ENCODE data around the gene IKZF2. TPM values are rescaled to one million over a fixed set of nuclear protein-coding genes. Genes with fewer than 3 reads are reported as not detected.
"Not testable (repeated sequence)": the region's sequence is repeated elsewhere in the genome, so short reads cannot be mapped to it uniquely, and the experiment has no call there.

The IKZF2 gene
- total RNA-seq, 1 donor from 2014 or later = 4.0 TPM

- no peaks in the 10 kb centered on the region for H3K9me3 Mint-ChIP-seq (ENCODE audit: unreplicated experiment)
- H3K4me3 Mint-ChIP-seq (ENCODE audit: unreplicated experiment) = no peak overlapping the region
- no peak overlapping the region for H3K27ac Mint-ChIP-seq (ENCODE audit: unreplicated experiment)
- H3K27me3 Mint-ChIP-seq (ENCODE audit: unreplicated experiment) = no peaks in the 10 kb centered on the region
- TF ChIP-seq CTCF (IDR thresholded peaks at IDR 0.05; ENCODE audit: unreplicated experiment) = no peak
- H3K4me1 Mint-ChIP-seq (ENCODE audit: unreplicated experiment) = no peaks in the 10 kb centered on the region
- H3K36me3 Mint-ChIP-seq (ENCODE audit: low read depth, unreplicated experiment) = no peaks in the 10 kb centered on the region
- no peak for DNase-seq (ENCODE audit: low spot score)
Measured at GRCh38 chr2:213036836-213037235, 114.6 kb downstream of the IKZF2 start.

DNA sequence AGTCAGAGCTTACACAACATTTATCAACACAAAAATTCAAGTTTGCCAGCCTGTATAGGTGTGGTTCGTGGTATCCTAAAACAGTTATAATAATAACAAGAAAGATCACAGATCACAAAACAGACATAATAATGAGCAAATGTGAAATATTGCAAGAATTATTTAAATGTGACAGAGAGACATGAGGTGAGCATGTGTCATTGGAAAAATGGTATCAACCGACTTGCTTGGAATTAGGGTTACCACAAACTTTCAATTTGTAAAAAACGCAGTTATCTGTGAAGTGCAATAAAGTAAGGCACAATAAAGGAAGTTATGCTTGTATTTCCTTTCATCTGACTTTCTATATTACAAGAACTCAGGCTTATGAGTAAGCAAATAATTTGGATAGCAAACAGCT is 116.8 kb downstream of the IKZF2 start:
- H3K36me3 Mint-ChIP-seq (ENCODE audit: low read depth, unreplicated experiment) = no peaks in the 10 kb centered on the region
- no peaks in the 10 kb centered on the region for H3K27me3 Mint-ChIP-seq (ENCODE audit: unreplicated experiment)
- no peaks in the 10 kb centered on the region for H3K4me1 Mint-ChIP-seq (ENCODE audit: unreplicated experiment)
- H3K4me3 Mint-ChIP-seq (ENCODE audit: unreplicated experiment) = no peak overlapping the region
- DNase-seq (ENCODE audit: low spot score) = no peak
- H3K9me3 Mint-ChIP-seq (ENCODE audit: unreplicated experiment) = no peaks in the 10 kb centered on the region
- TF ChIP-seq CTCF (IDR thresholded peaks at IDR 0.05; ENCODE audit: unreplicated experiment) = no peak
- no peak overlapping the region for H3K27ac Mint-ChIP-seq (ENCODE audit: unreplicated experiment)

DNA sequence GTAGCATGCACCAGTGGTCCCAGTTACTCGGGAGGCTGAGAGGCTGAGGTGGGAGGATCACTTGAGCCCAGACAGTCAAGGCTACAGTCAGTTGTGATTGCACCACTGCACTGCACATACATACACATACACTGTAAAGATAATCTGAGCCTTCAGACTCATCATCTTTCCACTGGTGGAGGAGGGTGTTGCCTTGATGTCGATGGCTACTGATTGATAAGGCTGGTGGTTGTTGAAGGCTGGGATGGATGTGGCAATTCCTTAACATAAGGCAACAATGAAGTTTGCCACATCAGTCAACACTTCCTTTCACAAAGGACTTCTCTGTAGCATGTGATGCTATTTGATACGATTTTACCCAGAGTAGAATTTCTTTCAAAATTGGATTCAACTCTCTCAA is 118.8 kb downstream of the IKZF2 start:
- no peaks in the 10 kb centered on the region for H3K9me3 Mint-ChIP-seq (ENCODE audit: unreplicated experiment)
- DNase-seq (ENCODE audit: low spot score) = no peak
- H3K27me3 Mint-ChIP-seq (ENCODE audit: unreplicated experiment) = no peaks in the 10 kb centered on the region
- no peak overlapping the region for H3K4me3 Mint-ChIP-seq (ENCODE audit: unreplicated experiment)
- no peaks in the 10 kb centered on the region for H3K4me1 Mint-ChIP-seq (ENCODE audit: unreplicated experiment)
- no peak overlapping the region for H3K27ac Mint-ChIP-seq (ENCODE audit: unreplicated experiment)
- H3K36me3 Mint-ChIP-seq (ENCODE audit: low read depth, unreplicated experiment) = no peaks in the 10 kb centered on the region
- TF ChIP-seq CTCF (IDR thresholded peaks at IDR 0.05; ENCODE audit: unreplicated experiment) = no peak

DNA sequence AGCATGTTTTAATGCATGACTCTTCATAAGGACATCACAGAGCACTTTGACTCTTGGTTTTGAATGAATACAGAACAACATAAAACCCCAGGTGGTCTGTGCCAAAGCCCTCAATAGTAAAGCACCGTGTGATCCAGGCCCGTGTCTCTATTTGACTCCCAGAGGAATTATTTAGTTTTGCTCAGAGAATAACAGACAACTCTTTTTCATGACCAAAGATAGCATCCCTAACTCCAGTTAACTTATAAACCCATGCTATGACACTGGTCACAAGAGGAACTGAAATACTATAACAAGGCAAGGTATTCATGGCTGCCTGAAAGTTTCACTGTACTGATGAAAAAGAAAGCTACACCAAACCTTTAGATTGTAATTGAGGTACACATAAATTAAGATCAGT is 128.4 kb downstream of the IKZF2 start:
- no peak for DNase-seq (ENCODE audit: low spot score)
- Mint-ChIP-seq H3K4me3 (ENCODE audit: unreplicated experiment) (no peak overlapping the region), H3K36me3 (ENCODE audit: low read depth, unreplicated experiment) (no peaks in the 10 kb centered on the region), H3K27me3 (ENCODE audit: unreplicated experiment) (peaks cover 2% of the 10 kb centered on the region), H3K27ac (ENCODE audit: unreplicated experiment) (no peak overlapping the region), H3K4me1 (ENCODE audit: unreplicated experiment) (no peaks in the 10 kb centered on the region), H3K9me3 (ENCODE audit: unreplicated experiment) (no peaks in the 10 kb centered on the region)
- no peak for TF ChIP-seq CTCF (IDR thresholded peaks at IDR 0.05; ENCODE audit: unreplicated experiment)

DNA sequence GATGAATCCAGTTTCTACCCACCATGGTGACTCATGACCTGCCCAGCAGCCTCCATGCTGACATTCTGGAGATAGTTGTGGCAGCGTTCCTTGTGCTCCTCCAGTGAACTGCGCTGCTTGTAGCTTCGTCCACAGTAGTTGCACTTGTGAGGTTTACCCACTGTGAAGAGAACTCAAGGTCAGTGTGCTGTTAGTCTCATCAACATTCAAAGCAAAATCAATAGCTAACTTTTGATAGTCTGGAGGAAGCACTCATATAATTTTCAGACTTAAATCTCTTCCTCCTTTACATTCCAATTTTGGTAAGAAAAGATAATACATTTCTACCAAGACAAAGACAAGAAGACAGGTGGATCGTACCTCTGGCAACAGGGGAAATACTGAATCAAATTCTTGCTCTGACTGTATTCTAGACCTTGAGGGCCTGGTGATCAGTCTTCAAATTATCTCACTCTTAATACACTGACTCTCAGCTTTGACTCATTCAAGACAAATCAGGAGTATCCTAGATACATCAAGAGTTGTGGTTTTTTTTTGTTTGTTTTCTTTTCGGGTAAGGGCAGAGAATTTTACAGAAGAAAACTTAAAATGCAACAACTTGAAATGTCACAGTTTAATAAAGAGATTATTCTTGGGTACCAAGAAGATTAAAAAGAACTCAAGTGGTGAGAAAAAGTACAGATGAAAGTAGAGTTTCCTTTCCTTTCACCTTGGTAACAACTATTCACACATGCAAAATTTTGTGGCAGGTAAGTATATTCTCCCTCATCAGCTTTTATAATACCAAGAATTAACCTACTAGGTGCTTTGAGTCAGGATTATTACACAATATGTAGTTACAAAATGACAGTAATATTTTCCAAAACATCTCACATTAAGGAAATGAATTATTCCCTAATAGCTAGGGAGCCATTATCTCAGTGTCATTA is 129.2 kb downstream of the IKZF2 start:
- no peaks in the 10 kb centered on the region for H3K9me3 Mint-ChIP-seq (ENCODE audit: unreplicated experiment)
- H3K4me3 Mint-ChIP-seq (ENCODE audit: unreplicated experiment) = no peak overlapping the region
- peaks cover 2% of the 10 kb centered on the region for H3K27me3 Mint-ChIP-seq (ENCODE audit: unreplicated experiment)
- no peak overlapping the region for H3K27ac Mint-ChIP-seq (ENCODE audit: unreplicated experiment)
- H3K36me3 Mint-ChIP-seq (ENCODE audit: low read depth, unreplicated experiment) = no peaks in the 10 kb centered on the region
- TF ChIP-seq CTCF (IDR thresholded peaks at IDR 0.05; ENCODE audit: unreplicated experiment) = no peak
- H3K4me1 Mint-ChIP-seq (ENCODE audit: unreplicated experiment) = no peaks in the 10 kb centered on the region
- DNase-seq (ENCODE audit: low spot score) = no peak

- H3K36me3 Mint-ChIP-seq (ENCODE audit: low read depth, unreplicated experiment); H3K4me1 Mint-ChIP-seq (ENCODE audit: unreplicated experiment); H3K27me3 Mint-ChIP-seq (ENCODE audit: unreplicated experiment); DNase-seq (ENCODE audit: low spot score); H3K9me3 Mint-ChIP-seq (ENCODE audit: unreplicated experiment); H3K4me3 Mint-ChIP-seq (ENCODE audit: unreplicated experiment); H3K27ac Mint-ChIP-seq (ENCODE audit: unreplicated experiment): not testable (repeated sequence)
Measured at GRCh38 chr2:213020913-213021312, 130.5 kb downstream of the IKZF2 start.
